ENCODE data around the gene MATCAP1.

MATCAP1 gene

GRCh38 chr16:67170949-67171649 lies 12.7 kb downstream of the MATCAP1 start:
- no peak for DNase-seq

GRCh38 chr16:67170168-67170948 lies 13.4 kb downstream of the MATCAP1 start, which contains the start of gene NOL3:
TSS of gene NOL3 (plus strand) at chr16:67170538.
- no peak for DNase-seq

- no peak for DNase-seq
Measured at GRCh38 chr16:67169642-67170167, 14.1 kb downstream of the MATCAP1 start.

- no peak for DNase-seq
Measured at GRCh38 chr16:67169011-67169451, 14.7 kb downstream of the MATCAP1 start.

GRCh38 chr16:67167588-67167987 lies 16.2 kb downstream of the MATCAP1 start:
- DNase-seq = no peak

GRCh38 chr16:67166598-67167168 lies 17.1 kb downstream of the MATCAP1 start:
- no peak for DNase-seq

- no peak for DNase-seq
Measured at GRCh38 chr16:67166110-67166547, 17.6 kb downstream of the MATCAP1 start.

GRCh38 chr16:67165121-67166078 lies 18.4 kb downstream of the MATCAP1 start:
- no peak for DNase-seq

- DNase-seq = no peak
Measured at GRCh38 chr16:67164599-67165061, 19.1 kb downstream of the MATCAP1 start, which contains the start of gene HSF4. TSS of gene HSF4 (plus strand) at chr16:67164745. CDS start at chr16:67164812, 67 bp downstream.

GRCh38 chr16:67163999-67164558 lies 19.7 kb downstream of the MATCAP1 start:
- DNase-seq = no peak

- DNase-seq = no peak
Measured at GRCh38 chr16:67163164-67163998, 20.4 kb downstream of the MATCAP1 start.

- no peak for DNase-seq
Measured at GRCh38 chr16:67162506-67163163, 21.1 kb downstream of the MATCAP1 start.

- no peak for DNase-seq
Measured at GRCh38 chr16:67161595-67162058, 22.1 kb downstream of the MATCAP1 start.

- DNase-seq = no peak
Measured at GRCh38 chr16:67158637-67159600, 24.8 kb downstream of the MATCAP1 start.

- no peak for DNase-seq
Measured at GRCh38 chr16:67157892-67158635, 25.7 kb downstream of the MATCAP1 start.

GRCh38 chr16:67157106-67157748 lies 26.5 kb downstream of the MATCAP1 start:
- no peak for DNase-seq

- DNase-seq = no peak
Measured at GRCh38 chr16:67156143-67156844, 27.5 kb downstream of the MATCAP1 start.
